ENCODE measurements around the gene MNDA. TPM values are rescaled to one million over a fixed set of nuclear protein-coding genes. Genes with fewer than 3 reads are reported as not detected.
"Not testable (repeated sequence)": the region's sequence is repeated elsewhere in the genome, so short reads cannot be mapped to it uniquely, and the experiment has no call there.

Gene MNDA
- total RNA-seq, 2 experiments from 2014 or later, result not detected

DNA sequence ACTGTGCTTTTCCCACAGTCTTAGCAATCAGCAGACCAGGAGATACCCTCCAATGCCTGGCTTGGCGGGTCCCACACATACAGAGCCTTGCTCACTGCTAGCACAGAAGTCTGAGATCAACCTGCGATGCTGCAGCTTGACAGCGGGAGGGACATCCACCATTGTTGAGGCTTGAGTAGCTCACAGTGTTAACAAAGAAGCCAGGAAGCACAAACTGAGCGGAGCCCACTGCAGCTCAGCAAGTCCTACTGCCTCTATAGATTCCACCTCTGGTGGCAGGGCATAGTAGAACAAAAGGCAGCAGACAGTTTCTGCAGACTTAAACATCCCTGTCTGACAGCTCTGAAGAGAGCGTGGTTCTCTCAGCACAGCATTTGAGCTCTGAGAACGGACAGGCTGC, 33.4 kb downstream of the MNDA start:
- no peaks in the 10 kb centered on the region for H3K36me3 Mint-ChIP-seq (ENCODE audit: low read depth)
- no peak overlapping the region for H3K27ac Mint-ChIP-seq
- H3K9me3 Mint-ChIP-seq, result peaks cover 9% of the 10 kb centered on the region
- intact Hi-C loops (cut with micrococcal nuclease), result no loop called here
- no peak for DNase-seq
- H3K4me3 Mint-ChIP-seq, result no peak overlapping the region
- peaks cover 29% of the 10 kb centered on the region for H3K27me3 Mint-ChIP-seq (ENCODE audit: low read depth)
- CTCF ChIA-PET, result no interaction called here
- no peaks in the 10 kb centered on the region for H3K4me1 Mint-ChIP-seq (ENCODE audit: low read depth)

DNA sequence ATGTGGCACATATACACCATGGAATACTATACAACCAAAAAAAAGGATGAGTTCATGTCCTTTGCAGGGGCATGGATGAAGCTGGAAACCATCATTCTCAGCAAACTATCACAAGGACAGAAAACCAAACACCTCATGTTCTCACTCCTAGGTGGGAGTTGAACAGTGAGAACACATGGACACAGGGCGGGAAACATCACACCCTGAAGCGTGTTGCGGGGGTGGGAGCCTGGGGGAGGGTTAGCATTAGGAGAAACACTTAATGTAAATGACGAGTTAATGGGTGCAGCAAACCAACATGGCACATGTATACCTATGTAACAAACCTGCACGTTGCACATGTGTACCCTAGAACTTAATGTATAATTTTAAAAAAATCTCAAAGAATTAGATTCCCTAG, 39.3 kb downstream of the MNDA start:
- H3K4me1 Mint-ChIP-seq (ENCODE audit: low read depth); H3K4me3 Mint-ChIP-seq; DNase-seq; CTCF ChIA-PET; H3K9me3 Mint-ChIP-seq; intact Hi-C loops (cut with micrococcal nuclease); H3K27ac Mint-ChIP-seq; H3K36me3 Mint-ChIP-seq (ENCODE audit: low read depth): not testable (repeated sequence)
- H3K27me3 Mint-ChIP-seq (ENCODE audit: low read depth), result peaks cover 15% of the 10 kb centered on the region

DNA sequence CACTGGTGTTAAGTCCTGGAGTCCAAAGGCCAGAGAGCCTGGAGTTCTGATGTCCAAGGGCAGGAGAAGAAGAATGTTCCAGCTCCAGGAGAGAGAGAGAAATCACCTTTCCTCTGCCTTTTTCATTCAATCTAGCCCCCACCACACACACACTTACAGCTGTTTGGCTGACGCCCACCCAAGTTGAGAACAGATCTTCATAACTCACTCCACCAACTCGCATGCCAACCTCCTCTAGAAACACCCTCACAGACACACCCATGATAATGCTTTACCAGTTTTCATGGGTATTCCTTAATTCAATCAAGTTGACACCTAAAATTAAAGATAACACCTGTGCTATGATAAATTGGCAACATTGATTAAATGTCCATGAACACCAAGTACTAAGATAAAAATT, 42.0 kb downstream of the MNDA start:
- Mint-ChIP-seq H3K36me3 (ENCODE audit: low read depth) (no peaks in the 10 kb centered on the region), H3K4me3 (no peak overlapping the region), H3K27ac (no peak overlapping the region), H3K27me3 (ENCODE audit: low read depth) (peaks cover 9% of the 10 kb centered on the region), H3K4me1 (ENCODE audit: low read depth) (no peaks in the 10 kb centered on the region), H3K9me3 (no peaks in the 10 kb centered on the region)
- CTCF ChIA-PET, result interaction anchor here (0.6 kb wide), 1 partner anchor 708 kb away, joined by 3 read pairs; no protein-coding TSS in a partner anchor
- no peak for DNase-seq
- intact Hi-C loops (cut with micrococcal nuclease), result no loop called here

DNA sequence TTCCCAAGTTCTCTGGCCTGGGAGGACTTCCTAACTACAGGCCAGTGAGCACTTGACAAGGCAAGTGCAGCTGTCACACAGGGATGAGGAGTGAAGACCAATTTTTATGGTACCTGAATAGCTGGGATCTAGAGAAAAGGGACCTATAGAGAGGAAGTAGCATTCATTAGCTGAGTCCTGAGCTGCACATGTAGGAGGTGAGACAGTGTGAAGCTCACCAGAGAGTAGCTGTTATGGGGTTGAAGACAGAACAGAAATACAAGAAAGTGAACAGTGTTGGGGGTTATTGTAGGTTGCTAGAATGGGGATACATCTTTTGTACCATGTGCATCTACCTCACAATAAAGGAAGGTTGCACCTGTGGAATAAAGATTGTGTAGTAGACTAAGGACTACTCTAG, 62.5 kb downstream of the MNDA start:
- Mint-ChIP-seq H3K4me3 (no peak overlapping the region), H3K36me3 (ENCODE audit: low read depth) (no peaks in the 10 kb centered on the region), H3K9me3 (peaks cover 1% of the 10 kb centered on the region), H3K27me3 (ENCODE audit: low read depth) (no peaks in the 10 kb centered on the region), H3K4me1 (ENCODE audit: low read depth) (no peaks in the 10 kb centered on the region), H3K27ac (no peak overlapping the region)
- intact Hi-C loops (cut with micrococcal nuclease), result no loop called here
- DNase-seq, result no peak
- CTCF ChIA-PET, result interaction anchor here (0.6 kb wide), 1 partner anchor 765 kb away, joined by 3 read pairs; no protein-coding TSS in a partner anchor

DNA sequence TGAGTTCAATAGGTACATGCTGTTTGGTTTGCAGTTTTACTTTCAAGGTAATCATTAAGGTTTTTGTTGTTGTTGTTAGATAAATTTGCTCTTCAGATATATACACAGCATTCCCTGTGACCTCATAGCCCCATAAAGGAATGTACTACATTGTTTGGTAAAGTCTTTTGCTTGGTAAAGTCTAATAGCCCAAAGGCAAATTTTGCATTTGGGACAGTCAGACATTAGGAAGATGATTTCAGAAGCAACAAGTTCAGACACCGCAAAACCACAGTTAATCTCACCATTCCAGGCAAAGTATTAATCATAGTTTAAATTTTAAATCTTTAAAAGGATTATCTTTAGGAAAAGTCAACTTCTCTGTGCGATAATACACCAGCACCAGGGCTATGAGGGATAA, 67.6 kb downstream of the MNDA start:
- Mint-ChIP-seq H3K4me1 (ENCODE audit: low read depth) (no peaks in the 10 kb centered on the region), H3K4me3 (no peak overlapping the region), H3K27ac (no peak overlapping the region), H3K9me3 (no peaks in the 10 kb centered on the region), H3K27me3 (ENCODE audit: low read depth) (no peaks in the 10 kb centered on the region), H3K36me3 (ENCODE audit: low read depth) (no peaks in the 10 kb centered on the region)
- DNase-seq, result no peak
- CTCF ChIA-PET, result no interaction called here
- intact Hi-C loops (cut with micrococcal nuclease), result no loop called here

Other genes with a start within 250 kb of the MNDA start
- gene OR10Z1, start 226.1 kb upstream of the MNDA start, total RNA-seq, result not detected
- not detected for gene SPTA1, start 144.6 kb upstream of the MNDA start, total RNA-seq
- not detected for gene OR6K2, start 130.7 kb upstream of the MNDA start, total RNA-seq
- gene OR6K3, start 110.6 kb upstream of the MNDA start, total RNA-seq, result not detected
- gene OR6K6, start 76.6 kb upstream of the MNDA start, total RNA-seq, result not detected
- gene OR6N1, start 59.2 kb upstream of the MNDA start, total RNA-seq, result not detected
- not detected for gene OR6N2, start 50.1 kb upstream of the MNDA start, total RNA-seq
- gene PYHIN1, start 100.2 kb downstream of the MNDA start, total RNA-seq, result 1 to 10 TPM; 4.1 to 4.4 TPM
- gene IFI16, start 178.6 kb downstream of the MNDA start, total RNA-seq, result 100 to 1,000 TPM; 287 to 288 TPM
- gene AIM2, start 245.4 kb downstream of the MNDA start, total RNA-seq, result 10 to 100 TPM; 12.2 to 13.7 TPM

Data from activated naive CD4-positive, alpha-beta T cell treated with anti-CD3 and anti-CD28 coated beads for 36 hours (primary cell).